Mesenteric fat pad (tissue), 1 donor: ENCODE data around the gene C16orf89. TPM values are rescaled to one million over a fixed set of nuclear protein-coding genes. Genes with fewer than 3 reads are reported as not detected.
A peak's percentile ranks its signal among the peaks of the same experiment; 100 is the strongest.
"Not testable (repeated sequence)": the region's sequence is repeated elsewhere in the genome, so short reads cannot be mapped to it uniquely, and the experiment has no call there.

Experiments
- DNase-seq: peaks from one replicate; pipeline ENCODE4 v3.0.0-alpha.2; 2020; ENCODE audit warnings: low spot score
- total RNA-seq: library from RNA; stranded (reverse); fragmentation: NEBNext Ultra II Directional; extraction: Animal tissue kit (Norgen Biotek cat#: 25700); gene quantifications from one replicate; pipeline ENCODE4 v1.2.1, GENCODE V29; 2021
- donor health status: DM: yes; HTN: yes; CAD: no.

C16orf89 gene
- total RNA-seq, 1 donor from 2014 or later: 14.1 TPM

GRCh38 chr16:5084802-5085201 lies 19.0 kb upstream of the C16orf89 start:
- DNase-seq: not testable (repeated sequence)

- not testable (repeated sequence) for DNase-seq
Observed at GRCh38 chr16:5084099-5084731, 18.5 kb upstream of the C16orf89 start.

- not testable (repeated sequence) for DNase-seq
Observed at GRCh38 chr16:5083646-5084045, 17.9 kb upstream of the C16orf89 start.

GRCh38 chr16:5080996-5081395 lies 15.2 kb upstream of the C16orf89 start:
- not testable (repeated sequence) for DNase-seq

GRCh38 chr16:5080461-5080860 lies 14.7 kb upstream of the C16orf89 start:
- not testable (repeated sequence) for DNase-seq

GRCh38 chr16:5078626-5079025 lies 12.9 kb upstream of the C16orf89 start:
- no peak for DNase-seq

- no peak for DNase-seq
Observed at GRCh38 chr16:5077304-5077703, 11.5 kb upstream of the C16orf89 start.

- DNase-seq: no peak
Observed at GRCh38 chr16:5075637-5076036, 9.9 kb upstream of the C16orf89 start.

- not testable (repeated sequence) for DNase-seq
Observed at GRCh38 chr16:5073771-5074170, 8.0 kb upstream of the C16orf89 start.

- no peak for DNase-seq
Observed at GRCh38 chr16:5073279-5073629, 7.5 kb upstream of the C16orf89 start.

- no peak for DNase-seq
Observed at GRCh38 chr16:5072334-5073278, 6.8 kb upstream of the C16orf89 start.

- DNase-seq: peak; percentile 98
Observed at GRCh38 chr16:5071681-5072333, 6.1 kb upstream of the C16orf89 start, which contains the start of gene ALG1. ALG1 (plus strand) TSS chr16:5071843; CDS start chr16:5071850, 7 bp downstream.

- DNase-seq: no peak
Observed at GRCh38 chr16:5071341-5071680, 5.6 kb upstream of the C16orf89 start.

GRCh38 chr16:5070431-5071186 lies 4.9 kb upstream of the C16orf89 start:
- DNase-seq: no peak

- no peak for DNase-seq
Observed at GRCh38 chr16:5069854-5070253, 4.1 kb upstream of the C16orf89 start.

GRCh38 chr16:5069048-5069447 lies 3.3 kb upstream of the C16orf89 start:
- no peak for DNase-seq

- no peak for DNase-seq
Observed at GRCh38 chr16:5066511-5066910, 755 bp upstream of the C16orf89 start.

- DNase-seq: no peak
Observed at GRCh38 chr16:5065326-5065725, 430 bp downstream of the C16orf89 start.

- DNase-seq: no peak
Observed at GRCh38 chr16:5064915-5065314, 841 bp downstream of the C16orf89 start.

GRCh38 chr16:5062790-5063765 lies 2.7 kb downstream of the C16orf89 start:
- DNase-seq: no peak
